Neural cell (in vitro differentiated cells): Measurements from ENCODE around the gene FTCDNL1.

Source experiments
- MXI1 ChIP-seq: fragments of 450-650 bp; conservative IDR thresholded peaks from 2 replicates; pipeline ENCODE4 v1.6.1; 2014; ENCODE audit warnings: antibody characterized with exemption, mild to moderate bottlenecking; ENCODE audit not compliant: poor library complexity, severe bottlenecking
- TF ChIP-seq, protein P1 (sequence below): IDR thresholded peaks from 2 replicates; pipeline ENCODE4 v1.6.1; 2012; ENCODE audit warnings: borderline replicate concordance
- TF ChIP-seq, protein P2 (sequence below): fragments of 450-650 bp; IDR thresholded peaks from 2 replicates; pipeline ENCODE4 v1.5.1; 2014; ENCODE audit warnings: antibody characterized with exemption, mild to moderate bottlenecking, moderate library complexity; ENCODE audit not compliant: poor library complexity, severe bottlenecking

DNA sequence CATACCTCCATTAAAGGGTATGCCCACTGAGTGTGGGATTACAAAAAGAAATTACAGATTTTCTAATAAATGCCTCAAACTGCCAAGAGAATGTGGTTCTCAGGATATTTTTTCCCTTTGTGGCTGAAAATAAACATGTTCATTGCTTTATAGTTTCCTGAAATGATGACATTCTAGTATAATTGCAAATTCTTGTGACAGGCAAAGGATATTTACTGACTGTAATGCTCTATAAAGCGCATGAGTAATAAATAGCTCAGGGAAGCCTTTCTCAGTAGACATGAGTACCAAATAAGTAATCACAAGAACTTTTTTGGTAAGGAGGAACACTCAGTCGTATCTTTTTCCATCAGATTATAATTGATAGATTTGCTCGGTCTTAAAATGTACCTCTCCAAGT, 72.3 kb downstream of the FTCDNL1 start:
- TF ChIP-seq, protein P1, sequence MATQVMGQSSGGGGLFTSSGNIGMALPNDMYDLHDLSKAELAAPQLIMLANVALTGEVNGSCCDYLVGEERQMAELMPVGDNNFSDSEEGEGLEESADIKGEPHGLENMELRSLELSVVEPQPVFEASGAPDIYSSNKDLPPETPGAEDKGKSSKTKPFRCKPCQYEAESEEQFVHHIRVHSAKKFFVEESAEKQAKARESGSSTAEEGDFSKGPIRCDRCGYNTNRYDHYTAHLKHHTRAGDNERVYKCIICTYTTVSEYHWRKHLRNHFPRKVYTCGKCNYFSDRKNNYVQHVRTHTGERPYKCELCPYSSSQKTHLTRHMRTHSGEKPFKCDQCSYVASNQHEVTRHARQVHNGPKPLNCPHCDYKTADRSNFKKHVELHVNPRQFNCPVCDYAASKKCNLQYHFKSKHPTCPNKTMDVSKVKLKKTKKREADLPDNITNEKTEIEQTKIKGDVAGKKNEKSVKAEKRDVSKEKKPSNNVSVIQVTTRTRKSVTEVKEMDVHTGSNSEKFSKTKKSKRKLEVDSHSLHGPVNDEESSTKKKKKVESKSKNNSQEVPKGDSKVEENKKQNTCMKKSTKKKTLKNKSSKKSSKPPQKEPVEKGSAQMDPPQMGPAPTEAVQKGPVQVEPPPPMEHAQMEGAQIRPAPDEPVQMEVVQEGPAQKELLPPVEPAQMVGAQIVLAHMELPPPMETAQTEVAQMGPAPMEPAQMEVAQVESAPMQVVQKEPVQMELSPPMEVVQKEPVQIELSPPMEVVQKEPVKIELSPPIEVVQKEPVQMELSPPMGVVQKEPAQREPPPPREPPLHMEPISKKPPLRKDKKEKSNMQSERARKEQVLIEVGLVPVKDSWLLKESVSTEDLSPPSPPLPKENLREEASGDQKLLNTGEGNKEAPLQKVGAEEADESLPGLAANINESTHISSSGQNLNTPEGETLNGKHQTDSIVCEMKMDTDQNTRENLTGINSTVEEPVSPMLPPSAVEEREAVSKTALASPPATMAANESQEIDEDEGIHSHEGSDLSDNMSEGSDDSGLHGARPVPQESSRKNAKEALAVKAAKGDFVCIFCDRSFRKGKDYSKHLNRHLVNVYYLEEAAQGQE: no peak
- TF ChIP-seq MXI1: no peak
- TF ChIP-seq, protein P2, sequence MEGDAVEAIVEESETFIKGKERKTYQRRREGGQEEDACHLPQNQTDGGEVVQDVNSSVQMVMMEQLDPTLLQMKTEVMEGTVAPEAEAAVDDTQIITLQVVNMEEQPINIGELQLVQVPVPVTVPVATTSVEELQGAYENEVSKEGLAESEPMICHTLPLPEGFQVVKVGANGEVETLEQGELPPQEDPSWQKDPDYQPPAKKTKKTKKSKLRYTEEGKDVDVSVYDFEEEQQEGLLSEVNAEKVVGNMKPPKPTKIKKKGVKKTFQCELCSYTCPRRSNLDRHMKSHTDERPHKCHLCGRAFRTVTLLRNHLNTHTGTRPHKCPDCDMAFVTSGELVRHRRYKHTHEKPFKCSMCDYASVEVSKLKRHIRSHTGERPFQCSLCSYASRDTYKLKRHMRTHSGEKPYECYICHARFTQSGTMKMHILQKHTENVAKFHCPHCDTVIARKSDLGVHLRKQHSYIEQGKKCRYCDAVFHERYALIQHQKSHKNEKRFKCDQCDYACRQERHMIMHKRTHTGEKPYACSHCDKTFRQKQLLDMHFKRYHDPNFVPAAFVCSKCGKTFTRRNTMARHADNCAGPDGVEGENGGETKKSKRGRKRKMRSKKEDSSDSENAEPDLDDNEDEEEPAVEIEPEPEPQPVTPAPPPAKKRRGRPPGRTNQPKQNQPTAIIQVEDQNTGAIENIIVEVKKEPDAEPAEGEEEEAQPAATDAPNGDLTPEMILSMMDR: no peak
